ENCODE measurements around the gene ZNF451.
A peak's percentile ranks its signal among the peaks of the same experiment; 100 is the strongest.
"Not testable (repeated sequence)": the region's sequence is repeated elsewhere in the genome, so short reads cannot be mapped to it uniquely, and the experiment has no call there.

ZNF451 gene

GRCh38 chr6:57089265-57089664 lies 723 bp upstream of the ZNF451 start:
- no peak for TF ChIP-seq CTCF (IDR thresholded peaks at IDR 0.05; ENCODE audit: low read depth, low read length)
- TF ChIP-seq MAX (IDR thresholded peaks at IDR 0.05; ENCODE audit: low read depth, low read length) = no peak
- TF ChIP-seq POLR2A (IDR thresholded peaks at IDR 0.05; ENCODE audit: extremely low read depth, insufficient read length) = no peak
- no peak for TF ChIP-seq MYC (IDR thresholded peaks at IDR 0.05; ENCODE audit: low read depth, low read length)
- DNase-seq (ENCODE audit: low read depth) = no peak

GRCh38 chr6:57090458-57091067 lies 575 bp downstream of the ZNF451 start:
- DNase-seq (ENCODE audit: low read depth); H3K4me3 ChIP-seq (ENCODE audit: low read depth, low read length): not testable (repeated sequence)

More at GRCh38 chr6:57089265-57089664, 723 bp upstream of the ZNF451 start:
- H3K4me3 ChIP-seq (ENCODE audit: low read depth, low read length) = peak overlapping the region; percentile 49

GRCh38 chr6:57091375-57091774 lies 1.4 kb downstream of the ZNF451 start:
- peak overlapping the region; percentile 55 for H3K4me3 ChIP-seq (ENCODE audit: low read depth, low read length)
- not testable (repeated sequence) for DNase-seq (ENCODE audit: low read depth)

- no peak for TF ChIP-seq CTCF (IDR thresholded peaks at IDR 0.05; ENCODE audit: low read depth, low read length)
- no peak for TF ChIP-seq MAX (IDR thresholded peaks at IDR 0.05; ENCODE audit: low read depth, low read length)
- TF ChIP-seq POLR2A (IDR thresholded peaks at IDR 0.05; ENCODE audit: extremely low read depth, insufficient read length) = no peak
- no peak for TF ChIP-seq MYC (IDR thresholded peaks at IDR 0.05; ENCODE audit: low read depth, low read length)
- no peak overlapping the region for H3K4me3 ChIP-seq (ENCODE audit: low read depth, low read length)
- no peak for DNase-seq (ENCODE audit: low read depth)
Measured at GRCh38 chr6:57094689-57095088, 4.7 kb downstream of the ZNF451 start.

- TF ChIP-seq MYC (IDR thresholded peaks at IDR 0.05; ENCODE audit: low read depth, low read length) = no peak
- TF ChIP-seq POLR2A (IDR thresholded peaks at IDR 0.05; ENCODE audit: extremely low read depth, insufficient read length) = no peak
Measured at GRCh38 chr6:57097596-57097995, 7.6 kb downstream of the ZNF451 start.

GRCh38 chr6:57102976-57103375 lies 13.0 kb downstream of the ZNF451 start:
- DNase-seq (ENCODE audit: low read depth) = no peak
- H3K4me3 ChIP-seq (ENCODE audit: low read depth, low read length) = no peak overlapping the region
- TF ChIP-seq POLR2A (IDR thresholded peaks at IDR 0.05; ENCODE audit: extremely low read depth, insufficient read length) (no peak), MAX (IDR thresholded peaks at IDR 0.05; ENCODE audit: low read depth, low read length) (no peak), CTCF (IDR thresholded peaks at IDR 0.05; ENCODE audit: low read depth, low read length) (no peak), MYC (IDR thresholded peaks at IDR 0.05; ENCODE audit: low read depth, low read length) (no peak)

More at GRCh38 chr6:57097596-57097995, 7.6 kb downstream of the ZNF451 start:
- no peak overlapping the region for H3K4me3 ChIP-seq (ENCODE audit: low read depth, low read length)
- DNase-seq (ENCODE audit: low read depth) = no peak

GRCh38 chr6:57104336-57104735 lies 14.3 kb downstream of the ZNF451 start:
- no peak overlapping the region for H3K4me3 ChIP-seq (ENCODE audit: low read depth, low read length)
- TF ChIP-seq CTCF (IDR thresholded peaks at IDR 0.05; ENCODE audit: low read depth, low read length) = no peak
- no peak for TF ChIP-seq POLR2A (IDR thresholded peaks at IDR 0.05; ENCODE audit: extremely low read depth, insufficient read length)
- TF ChIP-seq MAX (IDR thresholded peaks at IDR 0.05; ENCODE audit: low read depth, low read length) = no peak
- TF ChIP-seq MYC (IDR thresholded peaks at IDR 0.05; ENCODE audit: low read depth, low read length) = no peak
- DNase-seq (ENCODE audit: low read depth) = peak; percentile 10

Data from NB4 (cell line).